ENCODE data around the gene SERPINI1. TPM values are rescaled to one million over a fixed set of nuclear protein-coding genes. Genes with fewer than 3 reads are reported as not detected.

Gene SERPINI1
- total RNA-seq, 4 donors from 2014 or later = 3.1 to 4.0 (median 3.5) TPM

DNA sequence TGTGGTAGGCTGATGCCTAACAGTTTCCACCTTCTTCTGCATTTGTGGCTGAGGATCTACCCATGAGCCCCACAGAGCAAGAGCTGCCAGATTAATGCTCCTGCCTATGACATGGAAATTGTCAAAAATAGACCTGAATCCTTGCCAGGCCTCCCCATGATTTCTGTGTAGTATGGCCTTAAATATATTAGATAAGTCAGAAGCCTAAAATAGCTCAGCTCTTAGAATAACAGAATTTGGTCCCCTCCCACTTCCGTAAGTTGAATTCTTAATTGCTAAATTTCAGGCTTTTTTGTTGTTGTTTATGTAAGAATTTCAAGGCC lies 129.0 kb downstream of the SERPINI1 start:
- no peaks in the 10 kb centered on the region for H3K36me3 ChIP-seq
- no peaks in the 10 kb centered on the region for H3K4me1 ChIP-seq
- no peaks in the 10 kb centered on the region for H3K27me3 ChIP-seq
- no peak for TF ChIP-seq POLR2A (IDR thresholded peaks at IDR 0.05)
- TF ChIP-seq, protein P1, sequence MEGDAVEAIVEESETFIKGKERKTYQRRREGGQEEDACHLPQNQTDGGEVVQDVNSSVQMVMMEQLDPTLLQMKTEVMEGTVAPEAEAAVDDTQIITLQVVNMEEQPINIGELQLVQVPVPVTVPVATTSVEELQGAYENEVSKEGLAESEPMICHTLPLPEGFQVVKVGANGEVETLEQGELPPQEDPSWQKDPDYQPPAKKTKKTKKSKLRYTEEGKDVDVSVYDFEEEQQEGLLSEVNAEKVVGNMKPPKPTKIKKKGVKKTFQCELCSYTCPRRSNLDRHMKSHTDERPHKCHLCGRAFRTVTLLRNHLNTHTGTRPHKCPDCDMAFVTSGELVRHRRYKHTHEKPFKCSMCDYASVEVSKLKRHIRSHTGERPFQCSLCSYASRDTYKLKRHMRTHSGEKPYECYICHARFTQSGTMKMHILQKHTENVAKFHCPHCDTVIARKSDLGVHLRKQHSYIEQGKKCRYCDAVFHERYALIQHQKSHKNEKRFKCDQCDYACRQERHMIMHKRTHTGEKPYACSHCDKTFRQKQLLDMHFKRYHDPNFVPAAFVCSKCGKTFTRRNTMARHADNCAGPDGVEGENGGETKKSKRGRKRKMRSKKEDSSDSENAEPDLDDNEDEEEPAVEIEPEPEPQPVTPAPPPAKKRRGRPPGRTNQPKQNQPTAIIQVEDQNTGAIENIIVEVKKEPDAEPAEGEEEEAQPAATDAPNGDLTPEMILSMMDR (IDR thresholded peaks at IDR 0.05) = no peak
- peak overlapping the region in 2 of 3 donors; percentile 22 to 25 for H3K27ac ChIP-seq
- H3K4me3 ChIP-seq (replicated peaks in 1 of 3) = no peak overlapping the region
- DNase-seq = no peak
- intact Hi-C loops (cut with DNase I) = no loop called here
- WGBS, 2 donors = 82% methylated on average over 1 of the region's 1 CpG
- H3K9me3 ChIP-seq = no peaks in the 10 kb centered on the region

DNA sequence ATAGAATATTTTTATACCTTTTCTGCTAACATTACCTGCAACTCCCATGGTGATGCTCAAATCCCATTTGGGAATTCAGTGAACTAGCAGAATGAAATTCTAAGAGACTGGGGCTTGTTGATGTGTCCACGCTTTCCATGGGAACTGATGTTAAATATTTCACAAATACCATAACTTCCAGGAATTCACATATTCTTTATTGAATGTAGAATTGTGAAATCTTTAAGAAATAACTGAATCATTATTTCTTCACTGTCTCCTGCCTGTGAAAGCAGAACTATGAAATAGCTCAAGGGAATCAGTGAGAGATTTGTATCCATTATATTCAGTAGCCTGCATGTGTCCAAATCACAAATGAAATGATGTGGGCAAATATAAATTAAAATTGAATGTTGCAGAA lies 130.8 kb downstream of the SERPINI1 start:
- intact Hi-C loops (cut with DNase I) = no loop called here
- H3K9me3 ChIP-seq = no peaks in the 10 kb centered on the region
- H3K4me3 ChIP-seq (replicated peaks in 1 of 3) = no peak overlapping the region
- no peak overlapping the region for H3K27ac ChIP-seq
- no peak for DNase-seq
- H3K36me3 ChIP-seq = no peaks in the 10 kb centered on the region
- no peak for TF ChIP-seq POLR2A (IDR thresholded peaks at IDR 0.05)
- TF ChIP-seq, protein P1 (IDR thresholded peaks at IDR 0.05) = no peak
- no peaks in the 10 kb centered on the region for H3K27me3 ChIP-seq
- H3K4me1 ChIP-seq = no peaks in the 10 kb centered on the region
- WGBS, 2 donors = 85 to 92% methylated on average over 1 of the region's 1 CpG

DNA sequence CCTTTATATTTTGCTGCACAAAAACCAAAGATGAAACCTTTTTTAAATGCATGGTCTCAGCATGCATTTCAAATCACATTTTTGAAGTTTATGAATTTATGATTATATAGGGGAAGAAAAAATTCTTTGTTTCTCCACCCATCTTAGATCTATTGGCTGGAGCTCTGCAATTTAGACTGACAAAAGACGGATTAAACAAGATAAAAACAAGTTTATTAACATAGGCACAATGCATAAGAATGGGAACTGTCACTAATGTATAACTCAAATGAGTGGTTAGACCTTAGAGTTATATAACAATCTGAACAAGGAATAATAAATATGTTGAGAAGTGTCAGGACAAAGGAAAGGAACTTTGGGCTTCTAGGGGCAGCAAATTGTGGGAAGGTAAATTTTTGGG lies 132.5 kb downstream of the SERPINI1 start:
- no peaks in the 10 kb centered on the region for H3K4me1 ChIP-seq
- no peaks in the 10 kb centered on the region for H3K36me3 ChIP-seq
- H3K27ac ChIP-seq = no peak overlapping the region
- H3K27me3 ChIP-seq = no peaks in the 10 kb centered on the region
- TF ChIP-seq POLR2A (IDR thresholded peaks at IDR 0.05) = no peak
- TF ChIP-seq, protein P1 (IDR thresholded peaks at IDR 0.05) = no peak
- no peaks in the 10 kb centered on the region for H3K9me3 ChIP-seq
- WGBS, 2 donors = 80 to 86% methylated on average over 1 of the region's 1 CpG
- DNase-seq = no peak
- intact Hi-C loops (cut with DNase I) = no loop called here
- no peak overlapping the region for H3K4me3 ChIP-seq (replicated peaks in 1 of 3)

DNA sequence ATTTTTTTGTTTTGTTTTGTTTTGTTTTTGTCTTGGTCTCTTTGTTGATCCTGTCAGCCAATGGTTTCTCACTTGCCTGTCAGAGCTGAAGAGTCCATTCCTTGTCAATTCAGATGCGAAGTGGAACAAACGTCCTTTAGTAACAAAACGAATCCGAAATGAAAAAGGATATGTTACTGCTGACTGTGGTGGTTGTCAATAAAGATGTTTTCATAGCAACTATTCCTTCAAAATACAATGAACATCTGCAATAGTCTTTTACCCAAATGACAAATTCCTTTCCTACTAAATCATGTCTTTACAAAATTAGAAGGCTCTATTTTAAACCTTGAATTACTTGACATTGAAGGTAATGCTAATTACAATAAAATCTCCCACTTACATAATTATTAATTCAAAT lies 134.7 kb downstream of the SERPINI1 start:
- Histone ChIP-seq H3K36me3 (no peaks in the 10 kb centered on the region), H3K9me3 (no peaks in the 10 kb centered on the region), H3K27ac (no peak overlapping the region), H3K4me3 (replicated peaks in 1 of 3) (no peak overlapping the region), H3K27me3 (no peaks in the 10 kb centered on the region), H3K4me1 (no peaks in the 10 kb centered on the region)
- TF ChIP-seq, protein P1 (IDR thresholded peaks at IDR 0.05) = no peak
- no peak for TF ChIP-seq POLR2A (IDR thresholded peaks at IDR 0.05)
- WGBS, 2 donors = 63 to 76% methylated on average over 4 of the region's 4 CpGs
- intact Hi-C loops (cut with DNase I) = no loop called here
- no peak for DNase-seq

DNA sequence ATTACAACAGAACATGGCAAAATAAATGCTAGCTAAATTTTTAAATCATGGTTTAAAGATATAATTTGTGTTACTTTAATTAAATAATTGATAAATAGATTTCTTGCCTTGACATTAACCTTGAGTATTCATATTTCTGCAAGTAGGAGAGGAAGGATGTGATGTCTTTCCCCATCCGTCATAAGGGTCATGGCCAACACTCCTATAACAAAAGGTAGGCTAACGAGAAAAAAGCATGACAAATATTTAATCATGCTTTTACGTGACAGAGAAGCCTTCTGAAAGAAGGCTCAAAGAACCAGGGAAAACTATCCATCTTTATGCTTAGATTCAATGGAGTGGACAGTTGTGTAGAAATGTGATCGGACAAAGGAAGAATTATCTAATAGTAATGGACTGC lies 135.2 kb downstream of the SERPINI1 start:
- WGBS, 2 donors = 85 to 89% methylated on average over 4 of the region's 4 CpGs
- intact Hi-C loops (cut with DNase I) = no loop called here

More for the DNA sequence above, 135.2 kb downstream of the SERPINI1 start:
- Histone ChIP-seq H3K4me3 (replicated peaks in 1 of 3) (no peak overlapping the region), H3K36me3 (no peaks in the 10 kb centered on the region), H3K27me3 (no peaks in the 10 kb centered on the region), H3K9me3 (no peaks in the 10 kb centered on the region), H3K4me1 (no peaks in the 10 kb centered on the region), H3K27ac (no peak overlapping the region)
- DNase-seq = no peak
- TF ChIP-seq POLR2A (IDR thresholded peaks at IDR 0.05) = no peak
- TF ChIP-seq, protein P1 (IDR thresholded peaks at IDR 0.05) = no peak
